Measurements from ENCODE around the gene INHA. TPM values are rescaled to one million over a fixed set of nuclear protein-coding genes. Genes with fewer than 3 reads are reported as not detected.

The INHA gene
- total RNA-seq, 1 donor from 2014 or later: 0.43 TPM

DNA sequence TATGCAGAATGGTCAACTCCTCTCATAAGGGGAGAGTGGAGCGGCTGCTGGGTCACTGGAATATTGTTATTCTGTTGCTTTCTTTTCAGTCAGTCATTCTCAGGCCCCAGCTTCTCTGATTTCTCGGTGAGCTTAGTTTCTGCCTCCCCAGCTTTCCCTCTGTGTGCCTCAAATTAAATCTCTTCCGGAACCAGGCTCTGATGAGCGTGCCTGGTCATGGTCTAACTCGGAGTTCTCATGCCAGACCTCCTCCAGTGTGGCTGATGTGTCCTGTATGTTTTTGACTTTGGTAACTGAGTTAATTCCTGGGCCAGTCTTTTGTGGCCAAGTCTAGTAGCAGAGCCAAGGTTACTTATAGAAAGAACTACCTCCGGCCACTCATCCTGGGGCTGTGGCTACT is 20.6 kb downstream of the INHA start:
- TF ChIP-seq, protein P1, sequence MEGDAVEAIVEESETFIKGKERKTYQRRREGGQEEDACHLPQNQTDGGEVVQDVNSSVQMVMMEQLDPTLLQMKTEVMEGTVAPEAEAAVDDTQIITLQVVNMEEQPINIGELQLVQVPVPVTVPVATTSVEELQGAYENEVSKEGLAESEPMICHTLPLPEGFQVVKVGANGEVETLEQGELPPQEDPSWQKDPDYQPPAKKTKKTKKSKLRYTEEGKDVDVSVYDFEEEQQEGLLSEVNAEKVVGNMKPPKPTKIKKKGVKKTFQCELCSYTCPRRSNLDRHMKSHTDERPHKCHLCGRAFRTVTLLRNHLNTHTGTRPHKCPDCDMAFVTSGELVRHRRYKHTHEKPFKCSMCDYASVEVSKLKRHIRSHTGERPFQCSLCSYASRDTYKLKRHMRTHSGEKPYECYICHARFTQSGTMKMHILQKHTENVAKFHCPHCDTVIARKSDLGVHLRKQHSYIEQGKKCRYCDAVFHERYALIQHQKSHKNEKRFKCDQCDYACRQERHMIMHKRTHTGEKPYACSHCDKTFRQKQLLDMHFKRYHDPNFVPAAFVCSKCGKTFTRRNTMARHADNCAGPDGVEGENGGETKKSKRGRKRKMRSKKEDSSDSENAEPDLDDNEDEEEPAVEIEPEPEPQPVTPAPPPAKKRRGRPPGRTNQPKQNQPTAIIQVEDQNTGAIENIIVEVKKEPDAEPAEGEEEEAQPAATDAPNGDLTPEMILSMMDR (IDR thresholded peaks at IDR 0.05): no peak
- Histone ChIP-seq H3K27ac (no peak overlapping the region), H3K36me3 (no peaks in the 10 kb centered on the region), H3K4me1 (no peaks in the 10 kb centered on the region), H3K27me3 (no peaks in the 10 kb centered on the region), H3K4me3 (no peak overlapping the region), H3K9me3 (no peaks in the 10 kb centered on the region)
- ATAC-seq (no peak), DNase-seq (no peak)
- intact Hi-C loops (cut with DNase I): no loop called here

DNA sequence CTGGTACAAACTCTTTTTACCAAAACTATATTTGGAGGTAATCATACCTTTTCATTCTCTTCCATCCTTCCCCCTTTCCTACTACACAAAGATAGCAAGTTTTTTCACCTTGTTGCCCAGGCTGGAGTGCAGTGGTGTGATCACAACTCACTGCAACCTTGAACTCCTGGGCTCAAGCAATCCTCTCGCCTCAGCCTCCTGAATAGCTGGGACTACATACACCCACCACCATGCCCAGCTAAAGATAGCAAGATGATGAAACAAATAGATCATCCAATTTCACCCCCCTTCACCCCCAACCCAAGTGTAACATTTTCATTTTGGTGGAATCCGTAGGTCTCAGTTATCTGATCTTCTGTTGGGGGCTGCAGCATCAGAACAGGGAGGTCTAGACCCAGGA is 21.0 kb downstream of the INHA start:
- no peak overlapping the region for H3K4me3 ChIP-seq
- DNase-seq (no peak), ATAC-seq (no peak)
- H3K27me3 ChIP-seq: no peaks in the 10 kb centered on the region
- intact Hi-C loops (cut with DNase I): no loop called here
- H3K9me3 ChIP-seq: no peaks in the 10 kb centered on the region
- no peak overlapping the region for H3K27ac ChIP-seq
- peaks cover under 1% of the 10 kb centered on the region for H3K4me1 ChIP-seq
- TF ChIP-seq, protein P1 (IDR thresholded peaks at IDR 0.05): no peak
- no peaks in the 10 kb centered on the region for H3K36me3 ChIP-seq

DNA sequence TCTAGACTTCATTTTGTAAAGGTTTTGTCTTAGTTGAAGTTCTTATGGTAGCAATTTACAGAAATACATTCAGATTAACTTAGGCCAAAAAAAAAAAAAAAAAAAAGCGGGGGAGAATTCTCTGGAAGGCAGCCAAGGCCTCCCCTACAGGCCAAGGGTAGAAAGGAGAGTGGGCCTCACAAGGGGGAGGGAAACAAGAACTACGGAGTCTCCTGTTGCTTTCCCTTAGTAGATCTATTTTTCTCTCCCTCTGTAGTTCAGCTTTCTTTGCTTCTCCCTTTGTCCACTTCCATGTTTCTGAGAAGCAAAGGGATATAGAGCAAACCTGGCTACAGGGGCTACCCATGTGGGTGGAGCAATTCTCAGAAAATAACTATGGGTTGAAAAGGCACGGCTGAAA is 23.1 kb downstream of the INHA start:
- intact Hi-C loops (cut with DNase I): no loop called here
- H3K4me3 ChIP-seq: no peak overlapping the region

DNA sequence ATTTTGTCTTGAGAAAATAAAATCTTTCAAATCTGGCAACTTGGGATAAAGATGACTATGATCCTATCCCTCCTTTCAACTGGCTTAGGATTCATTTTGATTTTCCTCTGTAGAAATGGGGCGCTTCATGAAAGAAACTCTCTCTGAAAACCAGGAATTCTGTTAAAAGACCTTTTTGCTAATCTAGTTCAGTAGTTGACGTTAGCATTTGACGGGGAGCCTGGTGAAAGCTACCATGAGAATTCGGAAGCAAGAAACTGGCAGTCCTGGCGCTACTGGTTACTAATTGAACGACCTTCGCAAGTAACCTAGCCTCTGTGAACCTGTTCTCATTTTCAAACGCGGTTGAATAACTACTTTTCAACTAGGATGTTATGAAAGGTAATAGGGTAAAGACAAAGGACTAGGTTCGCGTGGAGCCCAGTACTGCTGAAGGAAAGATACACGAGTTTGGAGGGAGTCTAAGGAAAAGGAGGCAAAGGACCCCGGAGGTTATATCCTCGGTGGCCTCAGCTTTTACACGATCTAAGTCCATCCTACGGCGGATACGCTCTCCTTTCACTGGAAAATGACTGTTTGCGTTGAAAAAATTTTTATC is 24.9 kb downstream of the INHA start:
- ATAC-seq: no peak
- DNase-seq: no peak
- H3K9me3 ChIP-seq: no peaks in the 10 kb centered on the region
- intact Hi-C loops (cut with DNase I): no loop called here
- peak overlapping the region; percentile 73 for H3K4me3 ChIP-seq
- peak overlapping the region; percentile 93 for H3K27ac ChIP-seq
- H3K27me3 ChIP-seq: no peaks in the 10 kb centered on the region
- TF ChIP-seq, protein P1 (IDR thresholded peaks at IDR 0.05): no peak
- peaks cover 10% of the 10 kb centered on the region for H3K4me1 ChIP-seq
- H3K36me3 ChIP-seq: peaks cover 10% of the 10 kb centered on the region

More for the DNA sequence above, 23.1 kb downstream of the INHA start:
- TF ChIP-seq, protein P1 (IDR thresholded peaks at IDR 0.05): no peak
- ATAC-seq (no peak), DNase-seq (no peak)
- H3K27me3 ChIP-seq: no peaks in the 10 kb centered on the region
- H3K27ac ChIP-seq: no peak overlapping the region
- H3K9me3 ChIP-seq: no peaks in the 10 kb centered on the region
- H3K36me3 ChIP-seq: no peaks in the 10 kb centered on the region
- peaks cover 10% of the 10 kb centered on the region for H3K4me1 ChIP-seq

DNA sequence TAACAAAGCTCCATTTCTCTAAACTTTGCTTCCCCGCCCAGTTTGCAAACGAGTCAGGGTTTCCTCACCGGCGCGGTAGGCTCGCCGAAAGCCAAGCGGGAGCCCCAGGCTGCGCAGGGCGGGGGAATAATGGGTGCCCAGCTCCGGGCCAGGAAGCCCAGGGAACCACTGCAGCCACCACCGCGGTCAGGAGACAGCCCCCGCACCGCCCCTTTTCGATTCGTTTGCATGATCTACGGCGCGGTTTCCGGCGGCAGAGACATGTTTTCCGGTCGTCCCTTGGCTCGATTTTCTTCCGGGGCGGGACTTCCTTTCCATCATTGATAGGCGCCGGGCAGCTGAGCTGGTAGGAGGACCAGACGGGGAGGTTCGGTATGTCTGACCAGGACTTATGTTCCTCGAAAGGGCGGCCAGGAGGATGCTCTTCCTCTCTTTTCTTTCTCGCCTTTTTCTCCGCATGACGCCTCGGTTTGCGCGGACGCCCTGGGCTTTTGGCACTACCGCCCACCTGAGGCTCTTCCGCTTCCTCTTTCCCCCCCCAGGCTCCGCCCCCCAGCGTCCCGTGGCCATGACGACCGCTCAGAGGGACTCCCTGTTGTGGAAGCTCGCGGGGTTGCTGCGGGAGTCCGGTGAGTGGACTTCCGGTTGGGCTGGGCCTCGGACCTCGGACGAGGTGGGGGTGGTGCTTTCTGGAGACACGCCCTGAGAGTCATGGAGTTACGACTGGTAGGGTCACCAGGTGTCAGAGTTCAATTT is 25.6 kb downstream of the INHA start, which contains the start of gene STK11IP:
Gene STK11IP, plus strand, starts transcription at position 306 of the 756 bp plus-strand sequence. Its CDS starts 263 bp downstream, at position 569.
- Histone ChIP-seq H3K27ac (peak within 1 kb of the TSS; percentile 93), H3K4me1 (peaks cover 10% of the 10 kb centered on the region), H3K4me3 (peak within 1 kb of the TSS; percentile 73), H3K27me3 (no peaks in the 10 kb centered on the region), H3K9me3 (no peaks in the 10 kb centered on the region), H3K36me3 (peaks cover 16% of the 10 kb centered on the region)
- peak; percentile 97 for DNase-seq
- ATAC-seq: peak; percentile 98
- intact Hi-C loops (cut with DNase I): no loop called here
- TF ChIP-seq, protein P1 (IDR thresholded peaks at IDR 0.05): no peak
